Cardiac ventricle fibroblast (primary cell): ENCODE data around the gene DDX52. TPM values are rescaled to one million over a fixed set of nuclear protein-coding genes. Genes with fewer than 3 reads are reported as not detected.

Experiments used
- total RNA-seq: library from RNA; depleted of rRNA; stranded (reverse); fragments of >200 nt; gene quantifications from 2 replicates; pipeline ENCODE4 v1.2.3, GENCODE V29; 2015

DDX52 gene, protein sequence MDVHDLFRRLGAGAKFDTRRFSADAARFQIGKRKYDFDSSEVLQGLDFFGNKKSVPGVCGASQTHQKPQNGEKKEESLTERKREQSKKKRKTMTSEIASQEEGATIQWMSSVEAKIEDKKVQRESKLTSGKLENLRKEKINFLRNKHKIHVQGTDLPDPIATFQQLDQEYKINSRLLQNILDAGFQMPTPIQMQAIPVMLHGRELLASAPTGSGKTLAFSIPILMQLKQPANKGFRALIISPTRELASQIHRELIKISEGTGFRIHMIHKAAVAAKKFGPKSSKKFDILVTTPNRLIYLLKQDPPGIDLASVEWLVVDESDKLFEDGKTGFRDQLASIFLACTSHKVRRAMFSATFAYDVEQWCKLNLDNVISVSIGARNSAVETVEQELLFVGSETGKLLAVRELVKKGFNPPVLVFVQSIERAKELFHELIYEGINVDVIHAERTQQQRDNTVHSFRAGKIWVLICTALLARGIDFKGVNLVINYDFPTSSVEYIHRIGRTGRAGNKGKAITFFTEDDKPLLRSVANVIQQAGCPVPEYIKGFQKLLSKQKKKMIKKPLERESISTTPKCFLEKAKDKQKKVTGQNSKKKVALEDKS
- 9.9 and 10.1 TPM in 2 replicates for total RNA-seq

GRCh38 chr17:37643118-37643766 lies at the start of gene DDX52:
Gene DDX52 (minus strand): TSS chr17:37643446. CDS start chr17:37643420, 26 bp downstream.

DNA sequence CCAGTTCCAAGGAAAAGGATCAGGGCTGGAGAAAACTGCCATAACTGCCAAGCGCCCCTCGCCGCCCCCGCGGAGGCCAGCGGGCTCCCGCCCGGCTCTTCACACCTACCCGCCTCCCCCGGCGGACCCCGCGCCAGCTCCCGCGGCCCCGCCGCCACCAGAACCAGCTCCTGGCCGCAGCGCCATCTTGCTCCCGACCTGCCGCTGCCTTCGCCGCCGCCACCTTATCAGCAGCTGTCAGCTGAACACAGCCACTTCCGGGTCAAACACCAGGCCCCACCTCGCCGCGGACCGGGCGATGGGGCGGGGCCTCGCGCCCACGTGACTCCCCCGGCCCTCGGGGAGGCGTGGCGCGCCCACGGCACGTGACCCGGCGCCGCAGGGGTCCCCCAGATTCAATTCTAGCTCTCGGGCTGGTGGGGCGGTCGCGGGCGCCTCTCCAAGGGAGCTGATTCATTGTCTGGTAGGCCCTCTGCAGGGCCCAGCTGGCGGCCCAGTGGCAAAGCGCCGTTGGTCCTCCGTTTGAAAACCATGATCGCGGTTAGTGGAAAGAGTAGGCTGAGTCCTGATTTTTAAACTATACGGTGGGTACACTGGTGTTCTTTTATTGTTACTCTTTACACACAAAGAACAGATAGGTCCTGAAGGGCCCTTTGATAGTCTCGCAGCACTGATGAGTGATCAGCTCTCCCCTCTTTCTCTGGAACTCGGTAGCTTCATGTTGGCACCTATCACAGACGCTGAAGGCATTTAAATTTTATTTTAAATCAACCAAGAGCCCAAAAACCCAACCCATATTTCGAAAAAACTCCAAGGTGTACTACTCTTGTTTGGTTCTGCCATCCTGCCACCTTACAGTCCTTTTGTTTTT lies 33.8 kb downstream of the DDX52 start, which contains the start of gene SYNRG:
Gene SYNRG, minus strand, starts transcription at position 249 of the 871 bp plus-strand sequence. Its CDS starts 63 bp downstream, at position 186.

Other genes starting within 250 kb of the DDX52 start
- 27.4 and 29.8 TPM in 2 replicates for gene ACACA, start 236.6 kb downstream of the DDX52 start, total RNA-seq
- 10.9 and 16.7 TPM in 2 replicates for gene TADA2A, start 236.6 kb downstream of the DDX52 start, total RNA-seq
- gene DUSP14, start 153.6 kb downstream of the DDX52 start, total RNA-seq: 40.4 and 46.1 TPM in 2 replicates
- gene SYNRG, start 34.0 kb downstream of the DDX52 start, total RNA-seq: 12.4 and 17.9 TPM in 2 replicates
- gene HNF1B, start 101.6 kb upstream of the DDX52 start, total RNA-seq: not detected in 2 replicates